ENCODE data around the gene ZNF747. TPM values are rescaled to one million over a fixed set of nuclear protein-coding genes. Genes with fewer than 3 reads are reported as not detected.

The ZNF747 gene
- total RNA-seq, 1 donor from 2014 or later = 9.7 TPM

GRCh38 chr16:30571445-30572322 is 37.0 kb upstream of the ZNF747 start, which contains the start of gene ZNF688:
Gene ZNF688 (minus strand): TSS chr16:30571714. CDS start chr16:30571629, 85 bp downstream.
- H3K27ac Mint-ChIP-seq (ENCODE audit: unreplicated experiment) = peak within 1 kb of the TSS; percentile 88
- peak within 1 kb of the TSS; percentile 89 for H3K4me3 Mint-ChIP-seq (ENCODE audit: unreplicated experiment)
- peaks cover 7% of the 10 kb centered on the region for H3K27me3 Mint-ChIP-seq (ENCODE audit: unreplicated experiment)
- no peak for TF ChIP-seq CTCF (IDR thresholded peaks at IDR 0.05; ENCODE audit: unreplicated experiment)
- H3K36me3 Mint-ChIP-seq (ENCODE audit: low read depth, unreplicated experiment) = peaks cover 6% of the 10 kb centered on the region
- peaks cover 24% of the 10 kb centered on the region for H3K4me1 Mint-ChIP-seq (ENCODE audit: unreplicated experiment)
- peak; percentile 83 for DNase-seq (ENCODE audit: low spot score)
- H3K9me3 Mint-ChIP-seq (ENCODE audit: unreplicated experiment) = no peaks in the 10 kb centered on the region

- Mint-ChIP-seq H3K27ac (ENCODE audit: unreplicated experiment) (peak overlapping the region; percentile 88), H3K9me3 (ENCODE audit: unreplicated experiment) (no peaks in the 10 kb centered on the region)
- peak; percentile 49 for DNase-seq (ENCODE audit: low spot score)
These were observed 36.2 kb upstream of the ZNF747 start for GRCh38 chr16:30570636-30571444.

GRCh38 chr16:30569746-30570635 is 35.3 kb upstream of the ZNF747 start:
- Mint-ChIP-seq H3K9me3 (ENCODE audit: unreplicated experiment) (no peaks in the 10 kb centered on the region), H3K36me3 (ENCODE audit: low read depth, unreplicated experiment) (peaks cover 10% of the 10 kb centered on the region), H3K4me1 (ENCODE audit: unreplicated experiment) (peaks cover 30% of the 10 kb centered on the region), H3K4me3 (ENCODE audit: unreplicated experiment) (no peak overlapping the region), H3K27ac (ENCODE audit: unreplicated experiment) (peak overlapping the region; percentile 84), H3K27me3 (ENCODE audit: unreplicated experiment) (peaks cover 10% of the 10 kb centered on the region)
- TF ChIP-seq CTCF (IDR thresholded peaks at IDR 0.05; ENCODE audit: unreplicated experiment) = no peak
- no peak for DNase-seq (ENCODE audit: low spot score)

More at GRCh38 chr16:30570636-30571444, 36.2 kb upstream of the ZNF747 start:
- Mint-ChIP-seq H3K4me3 (ENCODE audit: unreplicated experiment) (peak overlapping the region; percentile 89), H3K27me3 (ENCODE audit: unreplicated experiment) (peaks cover 10% of the 10 kb centered on the region), H3K4me1 (ENCODE audit: unreplicated experiment) (peaks cover 30% of the 10 kb centered on the region), H3K36me3 (ENCODE audit: low read depth, unreplicated experiment) (peaks cover 11% of the 10 kb centered on the region)
- TF ChIP-seq CTCF (IDR thresholded peaks at IDR 0.05; ENCODE audit: unreplicated experiment) = no peak

- Mint-ChIP-seq H3K9me3 (ENCODE audit: unreplicated experiment) (no peaks in the 10 kb centered on the region), H3K27me3 (ENCODE audit: unreplicated experiment) (peaks cover 10% of the 10 kb centered on the region), H3K4me3 (ENCODE audit: unreplicated experiment) (no peak overlapping the region), H3K36me3 (ENCODE audit: low read depth, unreplicated experiment) (peaks cover 5% of the 10 kb centered on the region), H3K27ac (ENCODE audit: unreplicated experiment) (peak overlapping the region; percentile 42), H3K4me1 (ENCODE audit: unreplicated experiment) (peaks cover 32% of the 10 kb centered on the region)
- DNase-seq (ENCODE audit: low spot score) = no peak
- no peak for TF ChIP-seq CTCF (IDR thresholded peaks at IDR 0.05; ENCODE audit: unreplicated experiment)
These were observed 34.6 kb upstream of the ZNF747 start for GRCh38 chr16:30569281-30569680.
